ENCODE data around the gene BEGAIN.

- TF ChIP-seq CTCF (IDR thresholded peaks at IDR 0.05; ENCODE audit: insufficient read depth, low read depth, low read length), result peak; percentile 10
- TF ChIP-seq EZH2 (IDR thresholded peaks at IDR 0.05; ENCODE audit: insufficient read depth, low read length), result no peak
These were observed 46.9 kb downstream of the BEGAIN start for GRCh38 chr14:100540141-100540925.

Data from astrocyte (in vitro differentiated cells and primary cell).